ENCODE data around the gene RLN3.

The RLN3 gene

GRCh38 chr19:14027856-14028450 lies at the start of gene RLN3:
Gene RLN3 (plus strand): TSS chr19:14028148. CDS start chr19:14028205, 57 bp downstream.
- no peak within 1 kb of the TSS for H3K4me3 ChIP-seq (ENCODE audit: low read depth, low read length)
- no peak for DNase-seq (ENCODE audit: low read depth)
- no peak for TF ChIP-seq CTCF (conservative IDR thresholded peaks at IDR 0.05; ENCODE audit: low read depth, low read length)

GRCh38 chr19:13978351-13979243 lies 49.4 kb upstream of the RLN3 start:
- peak overlapping the region; percentile 55 for H3K4me3 ChIP-seq (ENCODE audit: low read depth, low read length)
- DNase-seq (ENCODE audit: low read depth): peak; percentile 61

DNA sequence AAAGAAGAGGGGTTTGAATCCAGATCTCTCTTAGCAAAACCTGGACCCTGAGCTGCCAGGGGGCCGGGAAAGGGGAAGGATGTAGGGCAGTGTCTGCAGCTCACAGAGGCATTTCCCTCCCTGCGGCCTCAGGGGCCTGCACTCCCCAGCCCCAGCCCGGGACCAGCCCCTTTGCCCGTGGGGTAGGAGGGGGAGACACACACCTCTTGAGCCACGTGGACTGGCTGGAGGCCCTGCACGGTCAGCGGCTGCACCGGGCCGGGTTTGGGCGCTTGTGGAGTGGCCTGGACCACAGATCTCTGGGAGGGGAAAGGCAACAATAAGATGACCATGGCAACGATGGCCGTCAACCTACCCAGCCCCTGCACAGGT lies 48.7 kb upstream of the RLN3 start:
- H3K4me3 ChIP-seq (ENCODE audit: low read depth, low read length): peak overlapping the region; percentile 38
- TF ChIP-seq CTCF (conservative IDR thresholded peaks at IDR 0.05; ENCODE audit: low read depth, low read length): no peak
- no peak for DNase-seq (ENCODE audit: low read depth)

More at GRCh38 chr19:13978351-13979243, 49.4 kb upstream of the RLN3 start:
- TF ChIP-seq CTCF (conservative IDR thresholded peaks at IDR 0.05; ENCODE audit: low read depth, low read length): no peak

DNA sequence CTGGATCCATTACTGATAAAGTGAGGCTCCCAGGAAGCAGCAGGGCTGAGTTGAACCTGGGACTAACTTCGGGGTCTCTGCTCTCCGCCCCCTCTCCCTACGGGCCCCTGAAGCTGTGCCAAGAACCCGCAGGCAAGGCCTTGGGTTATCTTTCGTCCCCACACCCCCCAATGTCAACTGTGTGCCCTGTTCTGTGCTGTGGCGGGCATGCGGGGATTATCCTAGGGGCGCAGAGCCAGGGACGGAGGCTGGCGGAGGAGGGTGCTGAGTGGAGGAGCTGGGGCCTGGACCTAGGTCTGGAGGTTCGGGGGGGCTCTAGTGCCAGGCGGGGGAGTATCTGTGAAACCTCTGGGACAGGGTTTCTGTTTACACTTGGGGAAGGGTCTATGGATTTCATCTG lies 48.3 kb upstream of the RLN3 start:
- DNase-seq (ENCODE audit: low read depth): no peak
- no peak for TF ChIP-seq CTCF (conservative IDR thresholded peaks at IDR 0.05; ENCODE audit: low read depth, low read length)
- no peak overlapping the region for H3K4me3 ChIP-seq (ENCODE audit: low read depth, low read length)

DNA sequence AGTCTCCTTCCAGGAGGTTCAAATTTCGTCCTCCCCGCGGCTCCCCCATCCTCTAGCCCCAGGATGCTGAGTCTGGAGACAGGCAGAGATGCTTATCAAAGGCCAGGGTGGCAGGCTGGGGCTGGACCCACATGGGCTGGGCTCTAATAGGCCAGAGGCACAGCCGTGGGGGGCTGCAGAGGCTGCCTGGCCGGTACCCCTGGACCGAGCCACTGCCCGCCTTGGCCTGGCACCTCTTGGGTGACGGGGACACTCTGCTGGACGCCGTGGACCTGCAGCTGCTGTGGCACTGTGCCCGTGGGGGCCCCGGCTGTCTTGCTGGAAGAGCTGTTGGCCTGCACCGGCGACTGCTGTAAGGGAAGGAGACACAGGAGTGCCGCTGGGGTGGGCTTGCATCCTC lies 47.6 kb upstream of the RLN3 start:
- H3K4me3 ChIP-seq (ENCODE audit: low read depth, low read length): no peak overlapping the region
- TF ChIP-seq CTCF (conservative IDR thresholded peaks at IDR 0.05; ENCODE audit: low read depth, low read length): no peak
- DNase-seq (ENCODE audit: low read depth): no peak

DNA sequence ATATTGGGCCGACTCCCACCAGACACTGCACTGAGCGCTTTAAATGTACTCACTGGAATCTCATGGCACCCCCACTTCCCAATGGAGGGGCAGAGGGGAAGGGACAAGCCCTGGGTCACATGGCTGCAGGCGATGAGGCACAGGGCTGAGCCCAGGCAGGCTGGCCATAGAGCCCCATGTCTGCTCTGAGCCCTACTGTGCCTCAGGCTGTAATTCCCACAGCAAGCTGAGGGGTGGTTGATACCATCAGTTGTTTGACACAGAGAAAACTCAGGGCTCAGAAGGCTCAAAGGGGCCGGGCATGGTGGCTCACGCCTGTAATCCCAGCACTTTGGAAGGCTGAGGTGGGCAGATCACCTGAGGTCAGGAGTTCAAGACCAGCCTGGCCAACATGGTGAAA lies 46.9 kb upstream of the RLN3 start:
- DNase-seq (ENCODE audit: low read depth): no peak
- no peak overlapping the region for H3K4me3 ChIP-seq (ENCODE audit: low read depth, low read length)
- TF ChIP-seq CTCF (conservative IDR thresholded peaks at IDR 0.05; ENCODE audit: low read depth, low read length): no peak
